H1 (cell line): ENCODE measurements around the gene RNF144A. TPM values are rescaled to one million over a fixed set of nuclear protein-coding genes. Genes with fewer than 3 reads are reported as not detected.

ENCODE experiments used
- CTCF ChIA-PET: fragments of 300-600 bp; sonication (Branson Sonifier 250); formaldehyde crosslinking; loops from one replicate; lab custom pipeline; 2021; ENCODE audit not compliant: partially characterized antibody; lab: Charles Lee
- POLR2A ChIA-PET: fragments of 300-600 bp; sonication (Branson Sonifier 250); formaldehyde crosslinking; loops from one replicate; lab custom pipeline; 2021; ENCODE audit warnings: inconsistent platforms; ENCODE audit not compliant: partially characterized antibody; lab: Charles Lee
- DNase-seq, 2 experiments: peaks; one replicate each; pipeline versions ENCODE4 v3.0.0 to v3.0.0-alpha.2; 2010 to 2022; ENCODE audit warnings: low spot score in 2 of 2, low read depth in 1 of 2, mixed read lengths in 1 of 2
- FAIRE-seq: peaks from 2 replicates; lab custom pipeline; 2011; peaks lifted over from hg19 to GRCh38; lab: Jason Lieb, UNC
- H2AFZ ChIP-seq: 2 replicates; pipeline ENCODE4 v1.8.1; 2012; ENCODE audit warnings: low read length, inconsistent platforms
- H2AK5ac ChIP-seq: 2 replicates; pipeline ENCODE4 v1.6.1; 2013; ENCODE audit warnings: low read depth, low read length
- H2BK120ac ChIP-seq: replicated peaks from 2 replicates; pipeline ENCODE3; 2013; ENCODE audit warnings: low read depth, low read length, inconsistent platforms
- H2BK12ac ChIP-seq: 2 replicates; pipeline ENCODE4 v1.6.1; 2013; ENCODE audit warnings: low read depth, low read length
- H2BK15ac ChIP-seq: 2 replicates; pipeline ENCODE4 v1.6.1; 2013; ENCODE audit warnings: low read length
- H2BK20ac ChIP-seq: 2 replicates; pipeline ENCODE4 v1.6.1; 2013; ENCODE audit warnings: low read length
- H2BK5ac ChIP-seq: 2 replicates; pipeline ENCODE4 v1.6.1; 2013; ENCODE audit warnings: low read depth, low read length
- H3K14ac ChIP-seq: 2 replicates; pipeline ENCODE4 v1.6.1; 2013; ENCODE audit warnings: inconsistent platforms; ENCODE audit not compliant: insufficient read length
- H3K18ac ChIP-seq: 2 replicates; pipeline ENCODE4 v1.6.1; 2013; ENCODE audit warnings: low read length; ENCODE audit errors: extremely low read depth
- H3K23ac ChIP-seq: 2 replicates; pipeline ENCODE4 v1.6.1; 2013; ENCODE audit warnings: inconsistent platforms; ENCODE audit not compliant: insufficient read length
- H3K23me2 ChIP-seq: 2 replicates; pipeline ENCODE4 v1.6.1; 2013; ENCODE audit warnings: low read depth, low read length
- H3K27ac ChIP-seq: 2 replicates; pipeline ENCODE4 v1.6.1; 2011; ENCODE audit warnings: low read depth, low read length, inconsistent platforms
- H3K27me3 ChIP-seq, 4 experiments: replicated peaks in 1 of 4; 1 replicate in 1 of 4; 2 replicates in 3 of 4; pipeline versions ENCODE4 v1.6.1 to v1.8.1; 2011 to 2013; ENCODE audit warnings: low read length in 3 of 4, mild to moderate bottlenecking in 3 of 4, inconsistent platforms in 2 of 4, mixed read lengths in 2 of 4, moderate library complexity in 1 of 4; ENCODE audit not compliant: control insufficient read depth in 3 of 4, insufficient read depth in 3 of 4; ENCODE audit errors: extremely low read depth in 1 of 4
- H3K36me3 ChIP-seq, 4 experiments: 2 replicates each; pipeline versions ENCODE4 v1.6.1 to v1.8.1; 2011 to 2013; ENCODE audit warnings: mild to moderate bottlenecking in 4 of 4, low read length in 3 of 4, moderate library complexity in 2 of 4, control low read depth in 1 of 4, inconsistent platforms in 1 of 4; ENCODE audit not compliant: insufficient read depth in 4 of 4, control insufficient read depth in 2 of 4
- H3K4ac ChIP-seq: replicated peaks from 2 replicates; pipeline ENCODE3; 2013; ENCODE audit warnings: low read length, low read depth, mixed read lengths, inconsistent platforms; ENCODE audit not compliant: insufficient read length
- H3K4me1 ChIP-seq, 4 experiments: replicated peaks in 1 of 4; 1 replicate in 1 of 4; 2 replicates in 3 of 4; pipeline versions ENCODE4 v1.6.1 to v1.8.1; 2011 to 2013; ENCODE audit warnings: low read length in 3 of 4, inconsistent platforms in 2 of 4, mixed read lengths in 1 of 4; ENCODE audit not compliant: insufficient read depth in 4 of 4, control insufficient read depth in 3 of 4
- H3K4me2 ChIP-seq, 2 experiments: 2 replicates each; pipeline versions ENCODE4 v1.6.1 to v1.8.1; 2011 to 2013; ENCODE audit warnings: low read depth in 2 of 2, low read length in 2 of 2, control low read depth in 1 of 2, inconsistent platforms in 1 of 2, mild to moderate bottlenecking in 1 of 2; ENCODE audit not compliant: insufficient read depth in 1 of 2
- H3K4me3 ChIP-seq, 4 experiments: fragments of 200-600, 300-600 bp in 1 of 4; sonication (generic), shearing (Covaris generic), sonication (Bioruptor Twin) in 1 of 4; 2 replicates each; pipeline versions ENCODE4 v1.5.1 to v1.8.1; 2011 to 2016; ENCODE audit warnings: low read length in 4 of 4, low read depth in 3 of 4, control low read depth in 2 of 4, inconsistent platforms in 2 of 4, mild to moderate bottlenecking in 2 of 4, mixed read lengths in 1 of 4, moderate library complexity in 1 of 4; ENCODE audit not compliant: insufficient read depth in 2 of 4; ENCODE audit errors: extremely low read depth in 1 of 4
- H3K56ac ChIP-seq: replicated peaks from 2 replicates; pipeline ENCODE3; 2013; ENCODE audit warnings: low read depth, mild to moderate bottlenecking, mixed read lengths, low read length, inconsistent platforms; ENCODE audit not compliant: insufficient read length
- H3K79me1 ChIP-seq: 2 replicates; pipeline ENCODE4 v1.6.1; 2013; ENCODE audit warnings: low read depth, low read length, control low read depth
- H3K79me2 ChIP-seq, 2 experiments: 2 replicates each; pipeline versions ENCODE4 v1.6.1 to v1.8.1; 2012 to 2013; ENCODE audit warnings: low read length in 2 of 2, mild to moderate bottlenecking in 2 of 2, inconsistent platforms in 1 of 2; ENCODE audit not compliant: insufficient read depth in 2 of 2, control insufficient read depth in 1 of 2
- H3K9ac ChIP-seq, 4 experiments: replicated peaks in 1 of 4; 1 replicate in 1 of 4; 2 replicates in 3 of 4; pipeline versions ENCODE4 v1.6.1 to v1.8.1; 2011 to 2013; ENCODE audit warnings: low read depth in 3 of 4, low read length in 3 of 4, control low read depth in 2 of 4, mild to moderate bottlenecking in 2 of 4, moderate library complexity in 2 of 4, inconsistent platforms in 1 of 4; ENCODE audit errors: extremely low read depth in 1 of 4
- H3K9me3 ChIP-seq, 2 experiments: 2 replicates each; pipeline versions ENCODE4 v1.6.1 to v1.8.1; 2012 to 2013; ENCODE audit warnings: mild to moderate bottlenecking in 2 of 2, moderate library complexity in 2 of 2, control low read depth in 1 of 2, inconsistent platforms in 1 of 2, low read depth in 1 of 2, low read length in 1 of 2, mixed read lengths in 1 of 2; ENCODE audit not compliant: insufficient read depth in 2 of 2
- H4K20me1 ChIP-seq, 2 experiments: replicated peaks in 1 of 2; 2 replicates each; pipeline versions ENCODE3 to v1.8.1; 2011 to 2013; ENCODE audit warnings: inconsistent platforms in 2 of 2, low read length in 2 of 2, mild to moderate bottlenecking in 1 of 2; ENCODE audit not compliant: insufficient read depth in 2 of 2, control insufficient read depth in 1 of 2
- H4K5ac ChIP-seq: 2 replicates; pipeline ENCODE4 v1.6.1; 2013; ENCODE audit warnings: low read length, low read depth, mixed read lengths, inconsistent platforms; ENCODE audit not compliant: insufficient read length
- H4K8ac ChIP-seq: 2 replicates; pipeline ENCODE4 v1.8.0; 2013; ENCODE audit warnings: mild to moderate bottlenecking, moderate library complexity, low read length, inconsistent platforms; ENCODE audit not compliant: insufficient read depth; ENCODE audit errors: extremely low read depth
- H4K91ac ChIP-seq: replicated peaks from 2 replicates; pipeline ENCODE3; 2013; ENCODE audit warnings: low read length, mixed read lengths, inconsistent platforms; ENCODE audit not compliant: insufficient read length
- CBX8 ChIP-seq: fragments of 300-800, 300-1000 bp; sonication (generic); IDR thresholded peaks from 2 replicates; pipeline ENCODE4 v1.7.1; 2016; ENCODE audit warnings: low read depth, low read length, borderline replicate concordance
- CHD2 ChIP-seq: IDR thresholded peaks from 2 replicates; pipeline ENCODE4 v1.6.1; 2012; ENCODE audit warnings: low read length, improper control_type of control experiment
- FOSL1 ChIP-seq: IDR thresholded peaks from 2 replicates; pipeline ENCODE4 v1.6.1; 2011; ENCODE audit warnings: mild to moderate bottlenecking, low read depth, low read length, moderate library complexity; ENCODE audit not compliant: insufficient read depth
- KDM1A ChIP-seq: fragments of 200-600, 300-600 bp; sonication (generic); IDR thresholded peaks from 2 replicates; pipeline ENCODE4 v1.7.1; 2016; ENCODE audit warnings: mild to moderate bottlenecking, low read length, borderline replicate concordance
- NANOG ChIP-seq: IDR thresholded peaks from 2 replicates; pipeline ENCODE4 v1.6.1; 2011; ENCODE audit warnings: low read length, low read depth, mild to moderate bottlenecking, inconsistent platforms; ENCODE audit not compliant: insufficient read depth, poor library complexity, severe bottlenecking
- RFX5 ChIP-seq: IDR thresholded peaks from 2 replicates; pipeline ENCODE4 v1.6.1; 2011; ENCODE audit warnings: low read depth, low read length, improper control_type of control experiment, borderline replicate concordance
- SIN3A ChIP-seq, 2 experiments: IDR thresholded peaks in 1 of 2; conservative IDR thresholded peaks in 1 of 2; 2 replicates each; pipeline ENCODE4 v1.6.1; 2011 to 2012; ENCODE audit warnings: low read length in 2 of 2, improper control_type of control experiment in 1 of 2, low read depth in 1 of 2, mild to moderate bottlenecking in 1 of 2
- SIX5 ChIP-seq: IDR thresholded peaks from 2 replicates; pipeline ENCODE4 v1.6.1; 2011; ENCODE audit warnings: mild to moderate bottlenecking, low read depth, low read length
- SP2 ChIP-seq: IDR thresholded peaks from 2 replicates; pipeline ENCODE4 v1.6.1; 2012; ENCODE audit warnings: mild to moderate bottlenecking, low read length, inconsistent platforms
- TAF1 ChIP-seq: IDR thresholded peaks from 2 replicates; pipeline ENCODE4 v1.6.1; 2011; ENCODE audit warnings: mild to moderate bottlenecking, low read depth, low read length
- TAF7 ChIP-seq: optimal IDR thresholded peaks from 2 replicates; pipeline ENCODE3; 2011; ENCODE audit warnings: low read depth, mild to moderate bottlenecking, inconsistent platforms, low read length, moderate library complexity, borderline replicate concordance
- USF2 ChIP-seq: IDR thresholded peaks from 2 replicates; pipeline ENCODE4 v1.6.1; 2011; ENCODE audit warnings: low read length, improper control_type of control experiment
- WGBS, 2 experiments: shearing (Covaris generic) in 1 of 2; methylation state at CpG; one replicate each; pipeline versions ENCODE4 v1.1.6 to v1.1.7; 2013 to 2015; ENCODE audit warnings: low lambda C conversion rate in 2 of 2, mixed read lengths in 2 of 2, inconsistent platforms in 1 of 2, low coverage in 1 of 2, missing lambda C conversion rate in 1 of 2; ENCODE audit not compliant: insufficient replicate concordance in 2 of 2, insufficient coverage in 1 of 2, insufficient read length in 1 of 2; ENCODE audit errors: extremely low coverage in 1 of 2, missing lambda C conversion rate in 1 of 2; 5-methylcytosine and 5-hydroxymethylcytosine counted together
- polyA plus RNA-seq, 7 experiments: library from polyadenylated mRNA; depleted of rRNA in 3 of 7; stranded (reverse) in 5 of 7; unstranded in 2 of 7; fragments of >200 nt in 5 of 7; fragments of 200-250 nt in 2 of 7; gene quantifications; 1 replicate in 5 of 7; 2 replicates in 1 of 7; 4 replicates in 1 of 7; pipeline versions ENCODE4 v1.2.1 to v1.2.3, GENCODE V29; 2011 to 2013; ENCODE audit warnings: missing spikeins in 2 of 7, mixed read lengths in 2 of 7
- total RNA-seq: library from RNA; stranded (reverse); fragmentation: NEBNext Ultra II Directional; extraction: Animal tissue kit (Norgen Biotek cat#: 25700); gene quantifications from 2 replicates; pipeline ENCODE4 v1.2.1, GENCODE V29; 2021

Gene RNF144A
- total and polyA plus RNA-seq, 2 of the 8 experiments (the other 6 are each of a cell fraction or from before 2014, with no cell fraction given), result 14.0 to 15.0 TPM

GRCh38 chr2:6943971-6944370 lies 26.8 kb downstream of the RNF144A start:
- Histone ChIP-seq H3K9ac (no peak overlapping the region), H3K27ac (no peak overlapping the region), H3K56ac (no peak overlapping the region), H3K23me2 (no peaks in the 10 kb centered on the region), H3K79me1 (0 out of 2 replicates have a peak, but pooled peaks cover 2% of the 10 kb centered on the region), H2BK20ac (no peak overlapping the region), H3K23ac (no peak overlapping the region), H2BK15ac (no peak overlapping the region), H3K4me3 (no peak overlapping the region), H3K4ac (no peak overlapping the region), H4K91ac (no peak overlapping the region), H4K8ac (no peak overlapping the region), H2BK12ac (no peak overlapping the region), H2AK5ac (no peak overlapping the region), H2BK120ac (no peak overlapping the region), H3K18ac (no peak overlapping the region), H3K14ac (no peak overlapping the region), H3K9me3 (no peaks in the 10 kb centered on the region), H3K27me3 (no peaks in the 10 kb centered on the region), H4K20me1 (peaks cover 3 to 4% of the 10 kb centered on the region in 2 experiments), H3K4me1 (peaks cover 0 to 2% (median 0%) of the 10 kb centered on the region in 4 experiments; a peak in 3 of 7 replicates), H4K5ac (no peak overlapping the region), H3K4me2 (no peak overlapping the region), H2AFZ (no peak overlapping the region), H3K36me3 (no peaks in the 10 kb centered on the region; a peak in 1 of 8 replicates), H3K79me2 (peaks cover 0 to 2% of the 10 kb centered on the region in 2 experiments; a peak in 1 of 4 replicates), H2BK5ac (no peak overlapping the region)
- 90% methylated on average over 8 of the region's 8 CpGs; no CpG with 5 or more reads in 1 of the 2 experiments for WGBS, 2 experiments
- TF ChIP-seq NANOG (no peak), SIN3A (conservative IDR thresholded peaks at IDR 0.05 in 1 of 2, IDR thresholded peaks at IDR 0.05 in 1 of 2; ENCODE audit: low read depth in 1 of 2, low read length in 2 of 2) (no peak), CBX8 (no peak), SIX5 (no peak), USF2 (no peak), TAF1 (no peak), KDM1A (no peak), SP2 (no peak), TAF7 (no peak), FOSL1 (no peak), CHD2 (no peak), RFX5 (no peak)
- no peak for DNase-seq
- CTCF ChIA-PET, result interaction anchor here (1.3 kb wide), 1 partner anchor 27 kb away, joined by 5 read pairs; the partner anchor contains the start of gene RNF144A
- POLR2A ChIA-PET, result no interaction called here
- no peak for FAIRE-seq
